Activated CD8-positive, alpha-beta memory T cell treated with anti-CD3 and anti-CD28 coated beads for 48 hours (primary cell): ENCODE measurements around the gene TM2D3.
A peak's percentile ranks its signal among the peaks of the same experiment; 100 is the strongest.

ENCODE experiments used
- DNase-seq, 3 experiments: peaks; one replicate each; pipeline ENCODE4 v3.0.0-alpha.2; 2020; ENCODE audit warnings: low read depth in 2 of 3, low spot score in 2 of 3

TM2D3 gene, protein sequence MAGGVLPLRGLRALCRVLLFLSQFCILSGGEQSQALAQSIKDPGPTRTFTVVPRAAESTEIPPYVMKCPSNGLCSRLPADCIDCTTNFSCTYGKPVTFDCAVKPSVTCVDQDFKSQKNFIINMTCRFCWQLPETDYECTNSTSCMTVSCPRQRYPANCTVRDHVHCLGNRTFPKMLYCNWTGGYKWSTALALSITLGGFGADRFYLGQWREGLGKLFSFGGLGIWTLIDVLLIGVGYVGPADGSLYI

GRCh38 chr15:101652098-101652785 lies at the start of gene TM2D3:
Gene TM2D3 (minus strand): TSS chr15:101652381. CDS start chr15:101652361, 20 bp downstream.
- DNase-seq, result peak; percentile 76 to 93 (median 85)

GRCh38 chr15:101698314-101698713 lies 46.1 kb upstream of the TM2D3 start:
- DNase-seq, result no peak

GRCh38 chr15:101697488-101697887 lies 45.3 kb upstream of the TM2D3 start:
- DNase-seq, result no peak

GRCh38 chr15:101696829-101697228 lies 44.6 kb upstream of the TM2D3 start:
- no peak for DNase-seq

GRCh38 chr15:101694261-101694660 lies 42.1 kb upstream of the TM2D3 start:
- DNase-seq, result no peak

GRCh38 chr15:101692801-101693598 lies 40.8 kb upstream of the TM2D3 start:
- no peak for DNase-seq

DNA sequence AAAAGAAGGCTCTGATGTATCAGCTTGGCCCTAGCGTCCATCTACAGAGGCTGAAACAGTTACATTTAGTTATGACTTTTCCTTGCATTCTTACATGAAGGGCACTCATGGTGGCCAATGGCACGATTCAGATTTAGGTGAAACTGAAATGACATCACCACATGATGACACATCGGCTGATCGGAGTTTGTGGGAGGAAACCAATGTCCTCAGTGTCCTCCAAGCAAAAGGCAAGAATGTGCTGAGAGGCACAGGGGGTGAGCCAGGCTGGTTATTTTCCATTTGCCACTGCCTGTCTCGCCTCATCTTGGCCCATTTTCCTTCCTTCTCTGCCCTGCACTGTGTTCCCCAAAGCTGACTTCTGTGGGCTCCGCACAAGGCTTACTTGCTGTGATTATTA lies 37.7 kb upstream of the TM2D3 start:
- DNase-seq, result peak in 1 of 3 experiments; percentile 8

DNA sequence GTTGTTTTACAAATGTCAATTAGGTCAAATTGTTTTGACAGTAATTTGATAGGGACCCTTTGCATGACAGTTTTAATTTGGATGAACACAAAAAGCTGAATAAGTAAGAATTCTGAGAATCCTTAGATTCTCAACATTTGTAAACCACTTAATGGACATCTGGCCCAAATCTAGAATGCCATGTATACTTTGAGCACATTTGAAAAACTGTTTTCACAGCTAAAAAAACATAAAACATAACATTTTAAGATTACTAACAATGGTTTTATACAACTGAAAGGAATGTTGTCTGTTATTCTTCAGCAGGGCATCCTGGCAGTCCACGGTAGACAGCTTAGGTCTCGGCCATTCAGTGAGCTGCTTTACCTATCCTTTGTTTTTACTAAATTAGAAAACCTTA lies 34.5 kb upstream of the TM2D3 start:
- no peak for DNase-seq

DNA sequence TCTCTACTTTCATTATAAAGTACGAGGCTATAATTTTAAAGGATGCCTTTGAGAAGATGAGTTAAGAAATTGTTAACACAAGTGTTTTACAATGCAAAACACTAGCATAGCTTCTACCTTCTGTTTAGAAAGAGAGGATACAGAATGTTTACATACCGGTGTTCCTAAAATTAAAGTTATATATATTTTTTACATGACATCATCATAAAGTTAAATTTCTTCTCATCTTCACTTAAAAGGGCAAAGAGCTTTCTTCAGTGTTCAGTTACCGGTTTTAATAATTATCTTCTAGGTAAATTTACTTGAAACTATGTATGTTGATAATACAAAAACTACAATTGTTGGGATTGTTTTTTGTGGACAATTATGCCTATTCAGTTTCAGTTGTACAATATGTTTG lies 32.7 kb upstream of the TM2D3 start:
- DNase-seq, result no peak

DNA sequence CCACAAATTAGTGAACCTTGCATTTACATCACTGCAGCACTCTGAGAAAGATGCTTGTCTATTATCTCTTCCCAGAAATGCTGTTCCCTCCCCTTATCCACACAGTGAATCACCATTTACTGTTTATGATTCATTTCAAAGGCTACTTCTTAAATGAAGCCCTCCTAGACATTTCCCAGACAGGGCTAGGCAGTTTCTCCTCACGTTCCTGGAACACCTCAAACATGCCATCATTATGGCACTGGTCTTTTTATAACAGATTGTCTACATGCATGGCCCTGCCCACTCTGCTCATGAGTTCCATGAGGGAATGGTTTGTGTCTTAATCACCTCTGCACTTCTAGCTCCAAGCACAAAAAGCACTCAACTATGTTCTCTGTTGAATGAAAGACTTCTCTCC lies 32.2 kb upstream of the TM2D3 start:
- DNase-seq, result no peak

DNA sequence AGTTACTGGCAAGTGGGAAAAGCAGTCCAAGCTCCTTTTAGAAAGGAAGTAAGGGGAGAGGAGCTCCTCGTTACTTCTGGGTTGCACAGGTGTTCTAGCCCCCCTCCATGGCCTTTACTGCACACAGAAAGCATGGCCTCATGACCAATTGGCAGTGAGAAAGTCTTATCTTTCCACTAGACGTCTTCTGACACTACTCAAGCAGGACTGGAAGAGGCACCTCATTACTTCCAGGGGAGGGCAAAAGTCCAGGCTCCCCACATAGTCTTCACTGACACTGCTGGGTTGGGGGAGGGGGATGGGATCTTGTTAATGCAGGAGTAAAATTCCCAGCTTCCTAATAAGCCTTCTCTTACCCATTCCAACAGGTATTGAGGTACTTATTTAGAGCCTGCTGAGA lies 27.6 kb upstream of the TM2D3 start:
- no peak for DNase-seq

DNA sequence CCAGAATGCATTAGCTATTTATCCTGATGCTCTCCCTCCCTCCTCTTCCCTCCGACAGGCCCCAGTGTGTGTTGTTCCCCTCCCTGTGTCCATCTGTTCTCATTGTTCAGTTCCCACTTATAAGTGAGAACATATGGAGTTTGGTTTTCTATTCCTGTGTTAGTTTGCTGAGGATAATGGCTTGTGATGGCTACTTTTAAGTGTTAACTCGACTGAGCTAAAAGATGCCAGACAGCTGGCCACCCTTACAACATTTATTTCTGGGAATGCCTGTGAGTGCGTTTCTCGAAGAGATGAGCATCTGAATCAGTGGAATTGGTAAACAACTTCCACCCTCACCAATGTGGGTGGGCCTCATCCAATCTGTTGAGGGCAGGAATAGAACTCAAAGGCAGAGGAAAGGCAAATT lies 24.7 kb upstream of the TM2D3 start:
- DNase-seq, result no peak

DNA sequence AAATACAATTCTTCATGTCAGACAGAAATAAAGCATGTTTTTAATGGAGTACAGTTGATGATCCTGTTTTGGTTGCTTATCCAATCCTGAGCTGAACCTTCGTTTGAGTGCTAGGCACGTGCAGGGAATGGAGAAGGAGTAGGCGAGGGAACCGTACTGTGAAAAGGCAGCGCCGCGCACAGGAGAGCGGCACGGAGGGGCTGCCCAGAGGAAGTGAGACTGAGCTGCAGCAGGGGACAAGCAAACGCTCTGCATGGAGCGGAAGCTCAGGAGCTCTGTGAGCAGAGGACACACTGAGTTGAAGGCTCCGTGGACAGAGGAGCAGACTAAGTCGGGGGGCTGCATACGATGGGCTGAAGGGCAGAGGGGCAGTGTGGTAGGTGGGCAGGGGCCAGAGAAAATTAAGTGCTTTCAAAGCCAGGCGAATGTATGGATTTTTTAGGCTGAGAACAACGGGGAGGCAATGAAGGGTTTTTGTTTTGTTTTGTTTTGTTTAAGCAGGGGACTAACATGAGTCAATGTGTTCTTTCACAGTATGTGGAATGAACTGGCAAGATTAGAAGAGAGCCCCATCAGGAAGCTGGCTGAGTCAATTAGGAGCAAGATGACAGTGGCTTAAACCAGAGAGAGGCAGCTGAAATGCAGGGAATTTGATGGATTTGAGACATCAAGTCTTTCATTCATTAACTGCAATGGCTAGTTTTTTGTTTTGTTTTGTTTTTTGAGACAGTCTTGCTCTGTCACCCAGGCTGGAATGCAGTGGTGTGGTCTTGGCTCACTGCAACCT lies 23.8 kb upstream of the TM2D3 start:
- DNase-seq, result no peak

DNA sequence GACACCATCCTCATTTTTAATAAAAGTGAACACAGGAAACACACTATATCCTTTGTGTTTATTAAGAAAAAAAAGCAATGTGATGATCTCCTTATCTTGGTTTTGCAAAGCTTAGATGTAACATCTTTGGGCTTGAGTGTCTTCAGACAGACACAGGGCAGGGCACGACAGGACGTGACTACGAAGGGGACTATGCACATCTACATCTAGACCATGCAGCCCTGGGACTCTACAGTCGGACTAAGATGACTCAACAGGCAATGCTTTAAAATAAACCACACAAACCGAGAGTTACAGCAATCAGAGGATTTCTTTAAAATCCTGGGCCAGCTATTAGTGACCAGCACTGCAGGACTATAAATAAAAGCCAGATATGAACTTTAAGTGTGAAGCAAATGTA lies 22.8 kb upstream of the TM2D3 start:
- no peak for DNase-seq

DNA sequence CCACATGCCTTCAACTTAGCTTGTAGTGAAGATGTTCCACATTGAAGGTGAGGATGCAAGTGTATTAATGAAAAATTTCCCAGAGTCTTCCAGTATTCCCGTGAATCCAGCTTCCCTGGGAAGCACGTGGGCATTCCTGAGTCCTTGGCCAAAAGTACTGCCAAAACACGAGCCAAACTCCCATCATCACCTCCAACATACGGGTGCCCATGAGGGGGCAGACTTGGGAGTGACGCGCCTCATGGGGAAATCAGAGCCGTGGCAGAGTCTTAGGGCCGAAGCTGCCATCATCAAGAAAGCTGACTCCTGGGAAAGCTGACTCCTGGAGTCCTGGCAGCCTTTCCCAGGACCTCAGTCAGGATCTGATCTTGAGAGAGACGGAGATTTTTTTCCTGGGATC lies 20.1 kb upstream of the TM2D3 start:
- no peak for DNase-seq

DNA sequence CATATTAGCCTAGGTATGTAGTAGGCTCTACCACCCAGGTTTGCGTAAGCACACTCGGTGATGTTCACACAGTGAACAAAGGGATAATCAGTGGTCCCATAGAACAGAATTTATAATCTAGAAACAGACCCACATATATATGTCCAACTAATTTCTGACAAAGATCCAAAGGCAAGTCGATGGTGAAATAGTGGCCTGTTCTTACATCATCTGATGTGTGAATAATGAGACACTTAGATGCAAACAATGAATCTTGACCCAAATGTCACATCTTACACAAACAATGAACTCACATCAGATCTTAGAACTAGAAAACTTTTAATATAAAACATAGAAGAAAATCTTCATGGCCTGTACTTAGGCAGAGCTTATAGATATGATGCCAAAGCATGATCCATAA lies 17.6 kb upstream of the TM2D3 start:
- DNase-seq, result no peak

- DNase-seq, result no peak
These were observed 15.7 kb upstream of the TM2D3 start for GRCh38 chr15:101667881-101668280.

- DNase-seq, result no peak
These were observed 12.2 kb upstream of the TM2D3 start for GRCh38 chr15:101664303-101664913.

- DNase-seq, result no peak
These were observed 10.0 kb upstream of the TM2D3 start for GRCh38 chr15:101662203-101662602.

DNA sequence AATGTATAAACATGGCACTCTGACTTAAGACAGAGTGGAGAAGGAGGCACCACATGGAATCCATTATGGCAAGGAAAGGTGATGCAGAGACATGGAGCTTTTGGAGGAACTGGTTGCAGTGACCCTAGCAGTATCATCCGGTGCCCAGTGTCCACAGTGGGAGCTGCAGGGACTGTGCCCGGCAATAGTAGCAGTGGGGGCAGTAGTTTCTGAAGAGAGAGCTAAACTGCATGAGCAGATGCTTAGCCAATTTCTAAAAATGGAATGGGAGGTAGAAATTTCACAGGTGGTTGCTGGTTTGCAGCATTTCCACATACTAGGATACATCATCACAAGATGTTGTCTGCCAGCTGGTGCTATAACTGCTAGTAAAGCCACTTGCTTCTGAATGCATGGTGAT lies 7.8 kb upstream of the TM2D3 start:
- DNase-seq, result no peak
